Spleen (tissue), 7 donors: Measurements from ENCODE around the gene EIF4H.

Experiments used
- POLR2A ChIP-seq, 3 donors: fragments of 450-650 bp; IDR thresholded peaks; one replicate each; pipeline ENCODE4 v1.5.1; 2017; ENCODE audit warnings: antibody characterized with exemption in 3 of 3, mild to moderate bottlenecking in 1 of 3
- POLR2AphosphoS5 ChIP-seq, 3 donors: sonication (generic); formaldehyde crosslinking; IDR thresholded peaks; one replicate each; pipeline ENCODE4 v1.5.1; 2017; ENCODE audit warnings: antibody characterized with exemption in 3 of 3
- TF ChIP-seq, protein P1 (sequence below), 11 experiments: fragments of 200-600 bp in 7 of 11; fragments of 450-650 bp in 4 of 11; sonication (generic) in 4 of 11; IDR thresholded peaks in 8 of 11; conservative IDR thresholded peaks in 3 of 11; 1 replicate in 7 of 11; 2 replicates in 4 of 11; pipeline versions ENCODE4 v1.4.0 to v1.8.0; 2016 to 2021; ENCODE audit warnings: antibody characterized with exemption in 11 of 11, inconsistent platforms in 4 of 11, mild to moderate bottlenecking in 1 of 11
- donor health status: DM: no; HTN: no; CAD: no; lungs with moderate emphysema.
- donor health status: DM: no; HTN: no; CAD: no.
- donor health status: DM: no; HTN: no; CAD: no.

DNA sequence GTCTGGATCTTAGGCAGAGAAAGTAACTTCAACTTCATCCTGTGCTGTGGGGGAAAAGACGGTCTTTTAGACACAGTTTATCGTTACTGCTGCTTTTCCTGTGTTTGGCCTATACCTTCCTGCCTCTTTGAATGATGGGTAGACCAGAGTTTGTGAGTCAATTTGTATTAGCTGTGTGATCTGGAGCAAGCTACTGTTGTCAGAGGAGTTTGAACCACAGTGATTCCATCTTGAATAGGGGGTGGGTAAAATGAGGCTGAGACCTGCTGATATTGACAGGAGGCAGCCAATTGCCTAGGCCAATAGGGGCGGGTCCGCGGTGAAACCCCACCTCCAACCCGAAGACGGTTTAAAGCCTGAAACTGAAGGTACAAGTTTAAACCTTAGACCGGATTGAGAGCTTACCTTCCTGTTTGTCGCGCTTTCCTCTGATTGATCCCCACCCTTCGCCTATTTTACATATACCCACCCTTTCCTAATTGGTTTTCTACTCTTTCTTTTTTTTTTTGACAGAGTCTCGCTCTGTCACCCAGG, 35.8 kb upstream of the EIF4H start:
- TF ChIP-seq POLR2AphosphoS5 (IDR thresholded peaks at IDR 0.05) = no peak
- TF ChIP-seq, protein P1, sequence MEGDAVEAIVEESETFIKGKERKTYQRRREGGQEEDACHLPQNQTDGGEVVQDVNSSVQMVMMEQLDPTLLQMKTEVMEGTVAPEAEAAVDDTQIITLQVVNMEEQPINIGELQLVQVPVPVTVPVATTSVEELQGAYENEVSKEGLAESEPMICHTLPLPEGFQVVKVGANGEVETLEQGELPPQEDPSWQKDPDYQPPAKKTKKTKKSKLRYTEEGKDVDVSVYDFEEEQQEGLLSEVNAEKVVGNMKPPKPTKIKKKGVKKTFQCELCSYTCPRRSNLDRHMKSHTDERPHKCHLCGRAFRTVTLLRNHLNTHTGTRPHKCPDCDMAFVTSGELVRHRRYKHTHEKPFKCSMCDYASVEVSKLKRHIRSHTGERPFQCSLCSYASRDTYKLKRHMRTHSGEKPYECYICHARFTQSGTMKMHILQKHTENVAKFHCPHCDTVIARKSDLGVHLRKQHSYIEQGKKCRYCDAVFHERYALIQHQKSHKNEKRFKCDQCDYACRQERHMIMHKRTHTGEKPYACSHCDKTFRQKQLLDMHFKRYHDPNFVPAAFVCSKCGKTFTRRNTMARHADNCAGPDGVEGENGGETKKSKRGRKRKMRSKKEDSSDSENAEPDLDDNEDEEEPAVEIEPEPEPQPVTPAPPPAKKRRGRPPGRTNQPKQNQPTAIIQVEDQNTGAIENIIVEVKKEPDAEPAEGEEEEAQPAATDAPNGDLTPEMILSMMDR (IDR thresholded peaks at IDR 0.05 in 8 of 11, conservative IDR thresholded peaks at IDR 0.05 in 3 of 11) = no peak
- TF ChIP-seq POLR2A (IDR thresholded peaks at IDR 0.05) = no peak
